ENCODE data around the gene CDCA7.
"Not testable (repeated sequence)": the region's sequence is repeated elsewhere in the genome, so short reads cannot be mapped to it uniquely, and the experiment has no call there.

The CDCA7 gene

GRCh38 chr2:173354582-173355131 is at the start of gene CDCA7:
Gene CDCA7 (plus strand): TSS chr2:173354872. CDS start chr2:173354964, 92 bp downstream.
- DNase-seq (ENCODE audit: low read depth, low spot score), result peak; percentile 92

GRCh38 chr2:173305303-173305702 is 49.4 kb upstream of the CDCA7 start:
- no peak for DNase-seq (ENCODE audit: low read depth, low spot score)

- DNase-seq (ENCODE audit: low read depth, low spot score), result peak; percentile 16
Observed at GRCh38 chr2:173307293-173307692, 47.4 kb upstream of the CDCA7 start.

GRCh38 chr2:173309370-173309769 is 45.3 kb upstream of the CDCA7 start:
- not testable (repeated sequence) for DNase-seq (ENCODE audit: low read depth, low spot score)

GRCh38 chr2:173311844-173312606 is 42.6 kb upstream of the CDCA7 start:
- DNase-seq (ENCODE audit: low read depth, low spot score), result no peak

GRCh38 chr2:173323371-173323770 is 31.3 kb upstream of the CDCA7 start:
- no peak for DNase-seq (ENCODE audit: low read depth, low spot score)

GRCh38 chr2:173326806-173327205 is 27.9 kb upstream of the CDCA7 start:
- no peak for DNase-seq (ENCODE audit: low read depth, low spot score)

GRCh38 chr2:173327421-173327820 is 27.3 kb upstream of the CDCA7 start:
- no peak for DNase-seq (ENCODE audit: low read depth, low spot score)

GRCh38 chr2:173333003-173333402 is 21.7 kb upstream of the CDCA7 start:
- not testable (repeated sequence) for DNase-seq (ENCODE audit: low read depth, low spot score)

GRCh38 chr2:173339807-173340206 is 14.9 kb upstream of the CDCA7 start:
- DNase-seq (ENCODE audit: low read depth, low spot score), result no peak

- no peak for DNase-seq (ENCODE audit: low read depth, low spot score)
Observed at GRCh38 chr2:173343921-173344320, 10.8 kb upstream of the CDCA7 start.

- DNase-seq (ENCODE audit: low read depth, low spot score), result no peak
Observed at GRCh38 chr2:173346035-173346434, 8.6 kb upstream of the CDCA7 start.

GRCh38 chr2:173347305-173348168 is 7.1 kb upstream of the CDCA7 start:
- no peak for DNase-seq (ENCODE audit: low read depth, low spot score)

- no peak for DNase-seq (ENCODE audit: low read depth, low spot score)
Observed at GRCh38 chr2:173349287-173349686, 5.4 kb upstream of the CDCA7 start.

GRCh38 chr2:173350383-173350782 is 4.3 kb upstream of the CDCA7 start:
- DNase-seq (ENCODE audit: low read depth, low spot score), result no peak

GRCh38 chr2:173351879-173352278 is 2.8 kb upstream of the CDCA7 start:
- DNase-seq (ENCODE audit: low read depth, low spot score), result peak; percentile 24

GRCh38 chr2:173353556-173353955 is 1.1 kb upstream of the CDCA7 start:
- peak; percentile 33 for DNase-seq (ENCODE audit: low read depth, low spot score)

GRCh38 chr2:173354073-173354581 is 545 bp upstream of the CDCA7 start:
- DNase-seq (ENCODE audit: low read depth, low spot score), result no peak

- peak; percentile 73 for DNase-seq (ENCODE audit: low read depth, low spot score)
Observed at GRCh38 chr2:173355132-173355865, 627 bp downstream of the CDCA7 start.

GRCh38 chr2:173355866-173356508 is 1.3 kb downstream of the CDCA7 start:
- peak; percentile 15 for DNase-seq (ENCODE audit: low read depth, low spot score)

- no peak for DNase-seq (ENCODE audit: low read depth, low spot score)
Observed at GRCh38 chr2:173357346-173357745, 2.7 kb downstream of the CDCA7 start.
